GM18868 (cell line): ENCODE measurements around the gene NFATC1.
"Not testable (repeated sequence)": the region's sequence is repeated elsewhere in the genome, so short reads cannot be mapped to it uniquely, and the experiment has no call there.

ENCODE experiments used
- ATAC-seq: cut with Tn5 transposase; IDR thresholded peaks from one replicate; pipeline ENCODE4 v1.9.1; 2021; ENCODE audit warnings: mild to moderate bottlenecking, moderate library complexity; ENCODE audit not compliant: unreplicated experiment

NFATC1 gene

GRCh38 chr18:79470547-79470946 is 74.8 kb downstream of the NFATC1 start:
- ATAC-seq, result no peak

DNA sequence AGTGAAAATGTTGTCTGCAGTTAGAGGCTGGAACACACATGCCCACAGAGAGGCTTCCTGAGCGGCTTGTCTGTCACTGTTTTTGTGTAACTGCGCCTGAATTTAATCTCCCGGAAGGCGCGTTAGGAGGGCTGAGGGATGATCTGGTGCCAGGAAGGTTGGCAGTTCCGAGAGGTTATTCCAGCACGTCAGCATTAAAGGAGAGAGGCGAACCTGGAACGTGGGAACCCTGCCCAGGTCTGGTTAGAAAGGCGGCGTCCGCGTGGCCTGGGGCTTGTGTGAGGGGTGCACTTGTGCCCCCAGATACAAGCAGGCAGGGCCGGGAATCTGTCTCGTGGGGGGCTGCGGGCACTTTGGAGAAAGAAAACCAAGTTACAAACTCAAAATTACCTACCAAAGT is 75.3 kb downstream of the NFATC1 start:
- ATAC-seq, result no peak

DNA sequence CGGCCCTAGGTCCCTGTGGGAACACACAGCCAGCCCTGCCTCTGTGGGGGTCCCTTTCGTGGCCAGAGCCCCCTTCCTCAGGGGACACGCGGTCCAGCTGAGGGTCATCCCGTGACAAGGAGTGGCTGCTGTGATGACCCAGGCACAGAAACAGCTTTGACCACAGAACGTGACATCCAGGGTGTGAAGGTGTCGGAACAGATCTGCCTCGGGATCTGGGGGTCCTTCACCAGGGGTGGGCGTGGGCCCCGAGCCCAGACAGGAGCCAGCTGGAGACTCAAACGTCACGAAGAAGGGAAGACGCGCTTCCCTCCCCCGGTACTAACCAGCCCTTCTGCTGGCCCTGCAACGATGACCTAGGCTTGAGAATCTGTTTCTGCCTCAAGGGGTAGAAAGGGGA is 75.9 kb downstream of the NFATC1 start:
- no peak for ATAC-seq

- ATAC-seq, result no peak
Observed at GRCh38 chr18:79472176-79472575, 76.4 kb downstream of the NFATC1 start.

DNA sequence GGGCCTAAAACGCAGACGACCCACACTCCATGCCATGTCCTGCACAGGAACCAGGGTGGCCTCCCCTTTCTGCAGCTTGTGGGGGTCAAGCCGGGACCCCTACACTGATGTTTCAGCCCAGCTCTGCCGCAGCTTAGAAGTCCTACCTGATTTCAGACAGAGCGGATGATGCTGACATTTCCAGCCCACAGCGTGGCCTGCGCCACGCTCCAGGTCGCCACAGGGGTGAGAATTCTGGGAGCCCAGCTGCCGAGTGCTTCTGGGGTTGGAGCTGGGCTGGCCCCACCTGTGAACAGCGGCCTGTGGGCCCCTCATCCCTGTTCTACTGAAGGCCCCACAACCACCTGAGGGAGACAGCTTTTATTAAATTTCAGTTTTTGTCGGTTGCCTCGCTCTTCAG is 77.2 kb downstream of the NFATC1 start:
- ATAC-seq, result no peak

DNA sequence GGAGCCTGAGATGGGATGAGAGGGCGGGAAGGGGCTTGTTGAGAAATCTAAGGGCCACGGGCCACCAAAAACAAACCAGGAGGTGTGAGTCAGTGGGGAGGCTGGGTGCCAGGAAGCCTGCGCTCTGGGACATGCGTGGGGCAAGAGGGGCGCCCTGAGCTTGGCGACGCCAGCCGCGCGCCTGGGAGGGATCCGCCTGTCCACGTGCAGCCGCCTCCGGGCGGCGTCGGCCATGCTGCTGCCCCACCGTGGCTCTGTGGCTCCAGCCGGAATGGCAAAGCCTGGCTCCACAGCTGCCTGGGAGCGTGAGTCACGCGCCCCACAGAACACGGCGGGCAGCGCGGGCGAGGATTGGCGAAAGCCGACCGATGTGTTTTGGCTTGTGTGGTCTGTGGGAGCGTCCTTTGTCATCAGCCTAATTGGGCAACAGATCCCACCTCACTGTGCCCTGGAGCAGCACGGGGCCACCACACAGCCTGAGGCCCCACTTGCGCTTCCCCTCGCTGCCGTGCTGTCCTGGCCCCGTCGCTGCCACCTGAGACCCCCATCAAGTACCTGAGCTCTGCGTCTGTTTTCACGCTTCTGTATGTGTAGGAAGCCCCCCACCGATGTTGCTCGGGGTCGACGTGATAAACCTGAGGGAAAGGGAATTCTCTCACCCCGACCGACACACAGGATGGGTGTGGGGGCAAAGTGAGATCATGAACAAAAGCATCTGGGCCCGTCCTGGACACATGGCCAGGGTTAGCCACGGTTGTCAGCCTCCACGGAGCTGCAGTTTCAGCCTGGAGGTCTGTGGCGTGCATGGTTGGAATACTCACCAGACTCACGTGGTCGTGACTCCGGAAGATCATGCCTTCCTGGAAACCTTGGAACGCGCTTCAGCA is 80.5 kb downstream of the NFATC1 start:
- ATAC-seq, result no peak

GRCh38 chr18:79476918-79477571 is 81.3 kb downstream of the NFATC1 start:
- ATAC-seq, result no peak

GRCh38 chr18:79477711-79478483 is 82.2 kb downstream of the NFATC1 start:
- ATAC-seq, result no peak

- no peak for ATAC-seq
Observed at GRCh38 chr18:79478484-79479115, 82.9 kb downstream of the NFATC1 start.

- no peak for ATAC-seq
Observed at GRCh38 chr18:79479116-79479760, 83.5 kb downstream of the NFATC1 start.

DNA sequence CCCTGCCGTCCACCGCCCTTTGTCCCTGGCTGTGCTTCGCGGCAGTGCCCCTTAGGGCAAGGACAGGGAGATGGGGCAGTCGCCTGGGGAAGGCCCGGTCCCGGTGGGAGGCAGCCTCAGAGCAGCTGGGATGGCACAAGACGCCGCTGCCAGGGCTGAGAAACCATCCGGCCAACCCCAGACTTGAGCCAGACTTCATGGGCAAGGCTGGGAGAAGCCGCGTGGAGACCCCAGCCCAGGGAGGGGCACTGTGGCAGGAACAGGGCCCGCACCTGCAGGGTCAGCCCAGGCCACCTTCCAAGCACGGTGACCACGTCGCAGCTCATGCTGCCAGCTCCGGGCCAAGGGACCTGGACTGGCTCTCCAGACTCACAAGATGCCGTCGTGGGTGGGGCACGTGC is 84.0 kb downstream of the NFATC1 start:
- no peak for ATAC-seq

DNA sequence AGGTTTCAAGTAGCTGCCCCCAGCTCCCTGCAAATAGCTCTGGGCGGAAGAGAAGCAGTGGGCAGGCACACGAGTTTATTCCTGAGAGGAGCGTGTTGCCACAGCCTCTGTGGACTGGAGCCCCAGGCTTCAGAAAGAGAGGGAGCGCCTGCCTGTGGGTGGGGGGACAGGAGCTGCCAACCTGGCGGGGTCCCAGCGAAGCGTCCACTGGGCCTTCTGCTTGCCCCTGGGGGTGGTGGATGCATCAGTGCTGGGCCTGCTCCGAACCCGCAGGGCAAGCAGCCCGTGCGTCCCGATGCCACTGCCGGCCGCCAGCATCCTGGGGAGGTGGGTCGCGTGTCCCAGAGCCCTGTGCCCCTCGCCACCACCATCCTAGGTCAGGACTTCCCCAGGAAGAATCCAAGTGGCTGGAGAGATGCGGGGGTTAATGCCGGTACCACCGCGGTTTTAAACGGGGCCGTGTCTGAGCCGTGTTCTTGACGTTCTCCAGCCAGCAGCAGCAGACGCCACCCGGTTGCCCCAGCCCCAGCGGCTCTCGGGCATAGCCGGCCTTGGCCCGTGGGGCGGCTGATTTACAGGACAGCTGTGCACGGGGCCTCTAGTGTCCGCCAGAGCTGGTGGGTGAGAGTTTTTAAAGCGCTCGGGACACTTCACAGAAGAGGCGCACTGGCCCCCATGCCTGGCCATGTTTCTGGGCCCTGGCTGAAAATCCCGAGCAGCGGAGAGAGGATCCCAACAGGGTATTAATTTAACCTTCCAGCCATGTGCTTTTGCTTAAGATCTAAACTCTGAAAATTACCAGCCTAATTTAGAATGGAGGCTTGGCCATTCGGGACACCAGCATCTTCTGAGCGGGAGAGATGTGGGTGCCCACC is 84.7 kb downstream of the NFATC1 start:
- ATAC-seq, result no peak

DNA sequence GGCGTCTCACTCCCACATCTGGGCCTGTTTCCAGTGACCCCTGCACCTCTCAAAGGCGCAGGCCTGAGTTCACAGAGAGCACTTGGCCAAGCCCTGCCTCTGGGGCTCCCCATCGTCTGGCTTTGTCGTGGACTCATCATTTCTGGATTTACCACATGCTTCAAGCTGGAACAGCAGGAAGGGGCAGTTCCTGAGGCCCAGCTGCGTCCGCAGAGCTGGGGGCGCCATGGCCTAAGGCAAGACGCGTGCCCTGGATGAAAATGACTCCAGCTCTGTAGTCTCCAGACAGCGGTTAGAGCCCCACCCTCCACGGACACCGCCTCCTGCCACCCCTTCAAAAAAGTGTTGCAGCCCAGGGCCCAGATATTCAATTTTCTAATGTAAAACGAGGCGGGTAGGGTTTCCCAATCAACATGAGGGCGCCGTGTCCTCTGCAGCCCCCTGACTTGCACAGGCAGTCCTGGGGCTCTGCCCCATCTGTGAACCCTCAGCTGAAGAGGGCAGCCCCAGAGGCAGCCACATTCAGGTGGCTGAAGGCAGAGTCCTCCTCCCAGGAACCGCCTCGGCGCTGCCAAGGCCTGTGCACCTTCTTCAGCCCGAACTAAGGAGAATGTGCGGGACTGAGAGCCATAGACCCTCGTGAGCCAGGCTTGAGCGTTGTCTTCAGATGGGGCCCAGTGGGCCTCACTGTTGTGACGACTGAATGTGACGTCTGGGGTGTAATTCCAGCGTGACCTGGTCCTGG is 85.5 kb downstream of the NFATC1 start:
- ATAC-seq, result no peak

DNA sequence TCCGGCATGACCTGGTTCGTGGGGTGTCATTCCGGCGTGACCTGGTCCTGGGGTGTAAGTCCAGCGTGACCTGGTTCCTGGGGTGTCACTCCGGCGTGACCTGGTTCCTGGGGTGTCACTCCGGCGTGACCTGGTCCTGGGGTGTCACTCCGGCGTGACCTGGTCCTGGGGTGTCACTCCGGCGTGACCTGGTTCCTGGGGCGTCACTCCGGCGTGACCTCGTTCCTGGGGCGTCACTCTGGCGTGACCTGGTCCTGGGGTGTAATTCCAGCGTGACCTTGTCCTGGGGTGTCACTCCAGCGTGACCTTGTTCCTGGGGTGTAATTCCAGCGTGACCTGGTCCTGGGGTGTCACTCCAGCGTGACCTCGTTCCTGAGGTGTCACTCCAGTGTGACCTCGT is 87.7 kb downstream of the NFATC1 start:
- ATAC-seq, result not testable (repeated sequence)

DNA sequence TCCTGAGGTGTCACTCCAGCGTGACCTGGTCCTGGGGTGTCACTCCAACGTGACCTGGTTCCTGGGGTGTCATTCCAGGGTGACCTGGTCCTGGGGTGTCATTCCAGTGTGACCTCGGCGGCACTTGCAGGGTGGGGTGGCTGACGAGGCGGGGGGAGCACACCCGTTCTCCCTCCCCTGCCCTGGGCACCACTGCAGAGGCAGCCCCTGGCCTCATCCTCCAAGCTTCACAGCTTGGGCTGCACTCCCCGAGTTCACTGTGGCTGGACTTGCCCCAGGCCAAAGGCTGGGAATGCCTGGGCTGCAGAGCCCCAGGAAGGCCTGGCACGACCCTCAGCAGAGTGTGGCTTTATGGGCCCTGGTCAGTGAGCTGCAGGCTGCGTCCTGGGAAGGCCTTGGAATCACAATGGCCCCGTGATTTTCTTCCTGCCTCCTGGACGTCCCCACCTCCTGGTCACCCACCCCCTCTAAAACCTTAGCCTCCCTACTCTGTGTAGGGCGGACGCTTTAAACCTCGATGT is 88.3 kb downstream of the NFATC1 start:
- ATAC-seq, result no peak

DNA sequence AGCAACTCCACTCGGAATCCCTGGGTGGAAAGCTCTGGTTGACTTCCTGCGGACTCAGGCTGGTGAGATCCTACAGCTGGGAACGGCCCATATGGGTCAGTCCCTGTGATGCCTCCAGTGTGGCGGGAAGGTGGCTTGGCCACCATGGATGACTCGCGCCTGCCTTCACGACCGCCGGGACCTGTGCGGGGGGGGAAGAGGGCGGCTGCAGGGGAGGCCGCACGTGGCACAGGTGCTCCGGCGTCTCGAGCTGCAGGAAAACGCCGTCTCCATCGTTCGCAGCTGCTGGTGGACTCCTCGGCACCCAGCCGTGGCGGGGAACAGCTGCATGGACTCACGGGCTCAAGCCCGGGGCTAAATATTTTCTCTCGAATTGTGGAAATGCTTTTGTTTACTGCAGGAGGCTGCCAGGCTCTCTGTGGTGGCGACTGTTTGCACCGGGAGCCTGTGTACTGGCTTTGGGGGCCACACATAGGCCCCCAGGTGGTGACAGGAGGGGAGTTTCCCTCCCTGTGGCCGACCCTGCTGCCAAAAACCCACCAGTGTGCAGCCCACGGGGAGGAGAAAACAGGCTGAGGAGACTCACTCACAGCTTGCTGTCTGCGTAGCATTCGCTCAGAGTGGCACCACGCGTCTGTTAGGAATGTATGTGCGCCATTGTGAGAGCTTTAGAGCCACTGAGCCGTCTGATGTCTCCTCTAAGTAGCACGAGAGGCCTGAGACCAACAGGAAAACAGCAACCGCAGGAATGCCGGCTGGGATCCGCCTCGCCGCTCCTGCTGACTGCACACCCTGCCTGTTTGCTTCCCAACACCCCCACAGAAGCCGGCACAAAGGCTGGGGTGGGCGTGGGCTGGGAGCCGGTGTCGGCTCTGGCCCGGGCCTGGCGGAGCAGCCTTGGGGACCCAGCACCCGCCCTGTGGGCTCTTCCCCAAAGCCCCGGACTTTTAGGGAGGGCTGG is 89.2 kb downstream of the NFATC1 start:
- ATAC-seq, result no peak

DNA sequence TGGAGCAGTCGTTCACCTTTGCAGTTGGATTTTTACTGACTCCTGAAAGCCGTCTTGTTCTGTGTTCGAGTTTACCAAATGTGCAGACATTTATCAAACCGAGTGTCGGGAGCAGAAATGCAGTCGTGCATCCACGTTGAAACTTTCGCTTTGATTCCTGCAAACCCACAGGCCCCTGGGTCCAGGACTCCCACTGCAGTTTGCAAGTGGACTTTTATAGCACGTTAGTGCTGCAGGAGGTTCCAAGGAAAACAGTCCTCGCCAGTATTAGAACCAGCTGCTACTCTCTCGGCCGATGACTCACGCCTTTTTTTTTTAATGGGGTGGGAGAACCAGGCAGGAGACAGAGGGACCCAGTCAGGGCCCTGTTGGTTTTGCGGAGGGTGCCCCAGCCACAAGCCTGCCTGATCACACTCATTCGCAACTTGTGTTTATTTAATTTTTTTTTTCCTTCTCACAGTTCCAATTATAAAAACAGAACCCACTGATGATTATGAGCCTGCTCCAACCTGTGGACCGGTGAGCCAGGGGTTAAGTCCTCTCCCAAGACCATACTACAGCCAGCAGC is 90.1 kb downstream of the NFATC1 start:
- ATAC-seq, result no peak
